Common myeloid progenitor, CD34-positive (primary cell): Measurements from ENCODE around the gene TACC2.

Experiments
- CTCF ChIA-PET: fragments of 350-600 bp; sonication (Branson Sonifier 250); formaldehyde crosslinking; loops from one replicate; lab custom pipeline; 2021; ENCODE audit warnings: antibody characterized with exemption; lab: Charles Lee
- POLR2A ChIA-PET: fragments of 350-600 bp; sonication (Branson Sonifier 250); formaldehyde crosslinking; loops from one replicate; lab custom pipeline; 2021; ENCODE audit warnings: antibody characterized with exemption; lab: Charles Lee
- DNase-seq, 3 donors: peaks; one replicate each; pipeline versions ENCODE4 v3.0.0 to v3.0.0-alpha.2; 2013
- H3K27ac ChIP-seq, 2 experiments: 1 replicate in 1 of 2; 2 replicates in 1 of 2; pipeline ENCODE4 v1.7.0; 2013; ENCODE audit warnings: inconsistent platforms in 2 of 2, low read length in 2 of 2, mild to moderate bottlenecking in 2 of 2, low read depth in 1 of 2, moderate library complexity in 1 of 2; ENCODE audit not compliant: severe bottlenecking in 2 of 2, insufficient read depth in 1 of 2, poor library complexity in 1 of 2
- H3K27me3 ChIP-seq, 5 experiments: replicated peaks in 2 of 5; 1 replicate in 3 of 5; 2 replicates in 2 of 5; pipeline versions ENCODE4 v1.6.1 to v1.7.0; 2013; ENCODE audit warnings: low read length in 4 of 5, mild to moderate bottlenecking in 2 of 5, moderate library complexity in 2 of 5, inconsistent platforms in 1 of 5; ENCODE audit not compliant: insufficient read depth in 5 of 5, control insufficient read depth in 4 of 5
- H3K36me3 ChIP-seq, 4 experiments: 1 replicate in 2 of 4; 2 replicates in 2 of 4; pipeline versions ENCODE4 v1.6.1 to v1.7.0; 2013; ENCODE audit warnings: low read length in 3 of 4, control low read depth in 1 of 4, mild to moderate bottlenecking in 1 of 4; ENCODE audit not compliant: control insufficient read depth in 4 of 4, insufficient read depth in 4 of 4
- H3K4me1 ChIP-seq, 4 experiments: 1 replicate in 3 of 4; 2 replicates in 1 of 4; pipeline versions ENCODE4 v1.6.1 to v1.7.1; 2013; ENCODE audit warnings: low read length in 3 of 4, mild to moderate bottlenecking in 3 of 4, control low read depth in 1 of 4, inconsistent platforms in 1 of 4, moderate library complexity in 1 of 4; ENCODE audit not compliant: control insufficient read depth in 4 of 4, insufficient read depth in 4 of 4; ENCODE audit errors: control extremely low read depth in 1 of 4
- H3K4me3 ChIP-seq, 7 experiments: 1 replicate in 4 of 7; 2 replicates in 3 of 7; pipeline versions ENCODE4 v1.5.1 to v1.7.0; 2013; ENCODE audit warnings: mild to moderate bottlenecking in 7 of 7, low read length in 6 of 7, moderate library complexity in 6 of 7, inconsistent platforms in 2 of 7, low read depth in 2 of 7, control low read depth in 1 of 7; ENCODE audit not compliant: insufficient read depth in 4 of 7, control insufficient read depth in 1 of 7; ENCODE audit errors: extremely low read depth in 1 of 7
- H3K9me3 ChIP-seq, 5 experiments: 1 replicate in 4 of 5; 2 replicates in 1 of 5; pipeline versions ENCODE4 v1.6.1 to v1.7.1; 2013; ENCODE audit warnings: low read length in 4 of 5, mild to moderate bottlenecking in 2 of 5, inconsistent platforms in 1 of 5, low read depth in 1 of 5, moderate library complexity in 1 of 5; ENCODE audit not compliant: control insufficient read depth in 4 of 5, insufficient read depth in 2 of 5; ENCODE audit errors: control extremely low read depth in 1 of 5
- WGBS: methylation state at CpG from one replicate; pipeline ENCODE4 v1.1.5; 2013; ENCODE audit not compliant: insufficient coverage; 5-methylcytosine and 5-hydroxymethylcytosine counted together

TACC2 gene

DNA sequence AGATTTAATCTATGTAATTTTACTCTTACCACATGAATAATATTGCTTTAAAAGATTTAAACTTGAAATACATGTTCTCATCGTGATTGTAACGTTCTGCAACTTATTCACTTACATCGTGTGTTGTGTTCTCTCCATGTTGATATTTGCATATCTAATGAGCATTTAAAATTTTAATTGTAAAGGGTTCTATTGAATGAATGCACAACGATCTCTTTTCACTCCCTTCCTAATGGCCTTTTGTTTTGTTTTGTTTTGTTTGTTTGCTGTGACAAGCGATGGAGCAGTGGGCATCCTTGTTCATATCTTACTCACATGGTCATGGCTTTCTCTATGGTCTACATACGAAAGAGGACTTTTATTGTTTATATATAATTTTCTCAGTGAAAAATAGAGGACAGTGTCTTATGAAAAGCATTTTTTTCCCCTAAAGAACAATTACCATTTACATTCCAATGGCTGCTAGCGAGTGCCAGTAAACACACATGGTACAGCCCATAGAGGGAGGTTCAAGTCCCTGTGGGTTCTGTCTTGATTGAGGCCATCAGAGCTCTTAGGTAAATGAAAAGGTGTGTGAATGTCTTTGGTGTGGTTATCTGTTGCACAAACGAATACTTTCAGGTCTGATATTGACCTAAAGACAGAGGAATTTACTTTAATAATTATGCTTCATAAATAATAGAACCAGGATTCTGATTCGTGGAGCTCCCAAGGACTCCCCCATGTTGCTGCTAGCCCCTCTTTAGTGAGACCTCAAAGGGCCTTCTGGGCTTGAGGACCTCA is 314.5 kb downstream of the TACC2 start:
- POLR2A ChIA-PET: no interaction called here
- no peak for DNase-seq
- Histone ChIP-seq H3K9me3 (peaks cover 0 to 3% (median 0%) of the 10 kb centered on the region in 5 experiments), H3K4me1 (peaks cover 0 to 3% (median 0%) of the 10 kb centered on the region in 4 experiments), H3K36me3 (no peaks in the 10 kb centered on the region), H3K27ac (no peak overlapping the region), H3K4me3 (no peak overlapping the region), H3K27me3 (peaks cover 0 to 7% (median 0%) of the 10 kb centered on the region in 5 experiments)
- CTCF ChIA-PET: no interaction called here
- WGBS: 90% methylated on average over 2 of the region's 9 CpGs
